Measurements from ENCODE around the gene ADRA2C. TPM values are rescaled to one million over a fixed set of nuclear protein-coding genes. Genes with fewer than 3 reads are reported as not detected.

ADRA2C gene
- total RNA-seq, 1 donor from 2014 or later = 3.2 TPM

DNA sequence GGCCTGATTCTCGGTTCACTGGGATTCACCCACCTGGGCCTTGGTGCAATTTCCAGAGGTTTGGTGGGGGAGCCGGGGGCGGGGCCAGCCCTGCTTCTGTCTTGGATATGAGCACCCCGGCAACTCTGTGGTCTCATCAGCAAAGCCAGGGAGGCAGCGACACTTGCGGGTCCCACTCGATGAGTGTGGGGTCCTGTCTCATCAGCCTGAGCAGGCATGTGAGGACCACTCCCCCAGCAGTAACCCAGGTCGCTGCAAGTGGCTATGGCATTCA lies 19.0 kb downstream of the ADRA2C start:
- Mint-ChIP-seq H3K27ac (ENCODE audit: unreplicated experiment) (no peak overlapping the region), H3K9me3 (ENCODE audit: unreplicated experiment) (no peaks in the 10 kb centered on the region), H3K4me3 (ENCODE audit: unreplicated experiment) (no peak overlapping the region), H3K4me1 (ENCODE audit: unreplicated experiment) (no peaks in the 10 kb centered on the region), H3K36me3 (ENCODE audit: low read depth, unreplicated experiment) (no peaks in the 10 kb centered on the region), H3K27me3 (ENCODE audit: unreplicated experiment) (peaks cover 3% of the 10 kb centered on the region)
- TF ChIP-seq, protein P1, sequence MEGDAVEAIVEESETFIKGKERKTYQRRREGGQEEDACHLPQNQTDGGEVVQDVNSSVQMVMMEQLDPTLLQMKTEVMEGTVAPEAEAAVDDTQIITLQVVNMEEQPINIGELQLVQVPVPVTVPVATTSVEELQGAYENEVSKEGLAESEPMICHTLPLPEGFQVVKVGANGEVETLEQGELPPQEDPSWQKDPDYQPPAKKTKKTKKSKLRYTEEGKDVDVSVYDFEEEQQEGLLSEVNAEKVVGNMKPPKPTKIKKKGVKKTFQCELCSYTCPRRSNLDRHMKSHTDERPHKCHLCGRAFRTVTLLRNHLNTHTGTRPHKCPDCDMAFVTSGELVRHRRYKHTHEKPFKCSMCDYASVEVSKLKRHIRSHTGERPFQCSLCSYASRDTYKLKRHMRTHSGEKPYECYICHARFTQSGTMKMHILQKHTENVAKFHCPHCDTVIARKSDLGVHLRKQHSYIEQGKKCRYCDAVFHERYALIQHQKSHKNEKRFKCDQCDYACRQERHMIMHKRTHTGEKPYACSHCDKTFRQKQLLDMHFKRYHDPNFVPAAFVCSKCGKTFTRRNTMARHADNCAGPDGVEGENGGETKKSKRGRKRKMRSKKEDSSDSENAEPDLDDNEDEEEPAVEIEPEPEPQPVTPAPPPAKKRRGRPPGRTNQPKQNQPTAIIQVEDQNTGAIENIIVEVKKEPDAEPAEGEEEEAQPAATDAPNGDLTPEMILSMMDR (IDR thresholded peaks at IDR 0.05; ENCODE audit: unreplicated experiment) = no peak
- no peak for DNase-seq (ENCODE audit: low spot score)

DNA sequence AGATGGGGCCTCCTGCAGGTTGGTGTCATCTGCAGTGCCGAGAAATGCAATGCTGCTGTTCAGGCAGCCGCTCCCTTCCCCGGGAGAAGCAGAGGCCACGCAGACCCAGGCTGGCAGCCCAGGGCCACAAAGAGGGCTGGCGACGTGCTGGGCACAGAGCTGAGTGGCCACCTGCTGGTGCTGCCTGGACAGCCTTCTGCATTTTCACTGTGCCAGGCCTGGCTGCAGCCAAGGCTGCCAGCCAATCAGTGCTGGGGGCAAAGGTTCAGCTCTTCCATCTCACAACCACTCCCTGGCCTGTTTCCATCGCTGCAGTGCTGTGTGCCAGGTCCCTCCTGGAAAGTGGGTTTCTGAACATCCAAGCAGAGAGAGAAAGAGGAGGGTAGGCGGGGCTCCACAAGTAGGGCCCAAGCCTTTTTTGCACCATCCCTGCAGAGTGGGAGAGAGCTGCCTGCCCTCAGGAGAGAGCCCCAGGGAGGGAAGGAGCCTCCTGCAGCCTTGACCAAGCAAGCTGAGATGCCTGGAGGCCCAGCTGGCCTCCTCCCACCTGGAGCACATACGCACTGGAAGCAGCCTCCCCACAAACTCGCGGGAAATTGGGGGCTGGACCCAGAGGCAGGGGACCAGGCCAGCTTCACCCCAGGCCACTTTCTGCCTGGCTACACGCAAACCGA lies 20.1 kb downstream of the ADRA2C start:
- DNase-seq (ENCODE audit: low spot score) = no peak
- no peaks in the 10 kb centered on the region for H3K36me3 Mint-ChIP-seq (ENCODE audit: low read depth, unreplicated experiment)
- no peak overlapping the region for H3K27ac Mint-ChIP-seq (ENCODE audit: unreplicated experiment)
- no peaks in the 10 kb centered on the region for H3K4me1 Mint-ChIP-seq (ENCODE audit: unreplicated experiment)
- TF ChIP-seq, protein P1 (IDR thresholded peaks at IDR 0.05; ENCODE audit: unreplicated experiment) = no peak
- no peaks in the 10 kb centered on the region for H3K9me3 Mint-ChIP-seq (ENCODE audit: unreplicated experiment)
- peaks cover 5% of the 10 kb centered on the region for H3K27me3 Mint-ChIP-seq (ENCODE audit: unreplicated experiment)
- H3K4me3 Mint-ChIP-seq (ENCODE audit: unreplicated experiment) = no peak overlapping the region

DNA sequence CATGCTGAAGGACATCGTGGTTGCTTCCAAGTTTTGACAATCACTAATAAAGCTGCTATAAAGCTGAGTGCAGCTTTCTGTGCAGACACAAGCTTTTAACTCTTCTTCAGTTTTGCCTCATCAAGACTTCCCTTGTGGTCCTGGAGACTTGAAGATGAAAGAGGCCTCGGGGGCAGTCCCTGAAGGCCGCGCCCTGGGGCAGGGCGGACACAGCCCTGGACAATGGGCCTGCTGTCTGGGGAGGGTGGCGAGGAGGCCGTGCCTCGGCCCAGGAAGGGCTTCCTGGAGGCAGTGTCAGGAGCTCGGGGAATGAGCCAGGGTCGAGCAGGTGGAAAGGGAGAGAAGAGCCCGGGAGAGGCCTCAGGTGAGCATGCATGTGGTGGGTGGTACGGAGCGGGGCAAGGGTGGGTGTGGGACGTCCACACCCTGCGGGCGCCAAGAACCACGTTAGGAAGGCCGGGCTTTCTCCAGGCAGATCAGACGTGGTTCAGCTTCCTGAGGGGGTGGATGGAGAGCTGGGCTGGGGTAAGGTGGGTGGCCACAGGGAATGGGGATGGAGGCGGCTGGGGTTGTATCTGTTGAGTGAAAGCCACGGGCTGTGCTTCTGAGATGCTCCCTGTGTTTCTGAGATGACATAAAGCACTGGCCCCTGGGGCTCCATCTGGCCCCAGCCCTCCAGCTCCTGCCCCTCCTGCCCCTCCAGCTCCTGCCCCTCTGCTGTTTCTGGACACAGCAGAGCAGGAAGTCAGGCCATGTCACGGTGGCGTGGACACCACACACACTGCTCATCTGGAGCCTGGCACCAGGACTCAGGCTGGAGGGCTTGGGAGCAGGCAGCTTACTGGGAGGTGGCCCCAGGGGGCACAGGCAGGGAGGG lies 21.5 kb downstream of the ADRA2C start:
- no peaks in the 10 kb centered on the region for H3K9me3 Mint-ChIP-seq (ENCODE audit: unreplicated experiment)
- no peak overlapping the region for H3K4me3 Mint-ChIP-seq (ENCODE audit: unreplicated experiment)
- TF ChIP-seq, protein P1 (IDR thresholded peaks at IDR 0.05; ENCODE audit: unreplicated experiment) = no peak
- no peak for DNase-seq (ENCODE audit: low spot score)
- peaks cover 4% of the 10 kb centered on the region for H3K27me3 Mint-ChIP-seq (ENCODE audit: unreplicated experiment)
- no peaks in the 10 kb centered on the region for H3K36me3 Mint-ChIP-seq (ENCODE audit: low read depth, unreplicated experiment)
- H3K4me1 Mint-ChIP-seq (ENCODE audit: unreplicated experiment) = no peaks in the 10 kb centered on the region
- H3K27ac Mint-ChIP-seq (ENCODE audit: unreplicated experiment) = no peak overlapping the region

DNA sequence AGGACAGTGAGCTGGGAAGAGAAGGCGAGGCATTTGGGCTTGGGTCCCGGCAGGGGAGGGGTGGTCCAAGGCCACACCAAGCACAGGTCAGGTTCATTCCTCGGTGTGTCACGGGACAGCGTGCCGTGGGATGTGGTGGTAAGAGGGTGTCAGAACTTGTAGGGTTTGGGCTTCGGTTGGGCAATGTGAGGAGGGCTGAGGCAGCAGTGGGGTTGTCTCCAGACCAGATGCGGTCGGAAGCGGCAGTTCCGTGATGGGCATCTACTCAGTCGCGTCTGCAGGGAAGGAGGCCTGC lies 22.1 kb downstream of the ADRA2C start:
- TF ChIP-seq, protein P1 (IDR thresholded peaks at IDR 0.05; ENCODE audit: unreplicated experiment) = no peak
- Mint-ChIP-seq H3K36me3 (ENCODE audit: low read depth, unreplicated experiment) (no peaks in the 10 kb centered on the region), H3K4me3 (ENCODE audit: unreplicated experiment) (no peak overlapping the region), H3K4me1 (ENCODE audit: unreplicated experiment) (no peaks in the 10 kb centered on the region), H3K9me3 (ENCODE audit: unreplicated experiment) (no peaks in the 10 kb centered on the region), H3K27me3 (ENCODE audit: unreplicated experiment) (peaks cover 7% of the 10 kb centered on the region), H3K27ac (ENCODE audit: unreplicated experiment) (no peak overlapping the region)
- no peak for DNase-seq (ENCODE audit: low spot score)

DNA sequence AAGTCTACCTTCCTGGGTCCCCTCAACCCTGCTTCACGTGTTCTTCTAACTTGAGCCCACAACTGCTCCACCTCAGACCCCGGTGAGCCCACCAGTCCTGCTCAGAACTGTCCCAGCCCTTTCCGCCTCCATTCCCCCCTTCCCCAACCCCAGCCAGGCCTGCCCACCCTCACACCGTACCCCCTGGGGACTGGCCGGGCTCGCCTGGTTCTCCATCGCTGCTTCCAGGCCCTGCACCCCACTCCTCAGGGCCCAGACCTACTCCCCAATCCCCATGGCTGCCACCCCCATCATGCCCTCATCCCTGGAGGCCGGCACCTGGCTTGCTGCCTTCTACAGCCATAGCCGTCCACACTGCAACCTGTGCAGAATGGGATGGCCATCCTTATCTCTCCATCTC lies 23.4 kb downstream of the ADRA2C start:
- H3K27me3 Mint-ChIP-seq (ENCODE audit: unreplicated experiment) = peaks cover 7% of the 10 kb centered on the region
- H3K4me1 Mint-ChIP-seq (ENCODE audit: unreplicated experiment) = no peaks in the 10 kb centered on the region
- DNase-seq (ENCODE audit: low spot score) = no peak
- no peaks in the 10 kb centered on the region for H3K9me3 Mint-ChIP-seq (ENCODE audit: unreplicated experiment)
- H3K36me3 Mint-ChIP-seq (ENCODE audit: low read depth, unreplicated experiment) = no peaks in the 10 kb centered on the region
- H3K4me3 Mint-ChIP-seq (ENCODE audit: unreplicated experiment) = no peak overlapping the region
- TF ChIP-seq, protein P1 (IDR thresholded peaks at IDR 0.05; ENCODE audit: unreplicated experiment) = no peak
- no peak overlapping the region for H3K27ac Mint-ChIP-seq (ENCODE audit: unreplicated experiment)

All from endothelial cell (in vitro differentiated cells).